KMS-11 (cell line): ENCODE data around the gene SLC25A4.

ENCODE experiments used
- H2AFZ ChIP-seq: fragments of 200-600 bp; sonication (generic); 2 replicates; pipeline ENCODE4 v1.6.1; 2016; ENCODE audit warnings: antibody characterized with exemption, mixed run types, low read depth
- H3K27ac ChIP-seq: fragments of 200-600 bp; sonication (generic); 2 replicates; pipeline ENCODE4 v1.6.1; 2016; ENCODE audit warnings: mild to moderate bottlenecking, mixed run types
- H3K27me3 ChIP-seq: fragments of 200-600 bp; sonication (generic); 2 replicates; pipeline ENCODE4 v1.6.1; 2017; ENCODE audit warnings: mild to moderate bottlenecking, low read depth, mixed run types, moderate library complexity; ENCODE audit not compliant: insufficient read depth
- H3K36me3 ChIP-seq: fragments of 200-600 bp; sonication (generic); 2 replicates; pipeline ENCODE4 v1.6.1; 2017; ENCODE audit warnings: mild to moderate bottlenecking, mixed run types; ENCODE audit not compliant: insufficient read depth
- H3K4me1 ChIP-seq: fragments of 200-600 bp; sonication (generic); 2 replicates; pipeline ENCODE4 v1.6.1; 2016; ENCODE audit warnings: mild to moderate bottlenecking, low read depth, mixed run types; ENCODE audit not compliant: poor library complexity, severe bottlenecking
- H3K4me2 ChIP-seq: fragments of 200-600 bp; sonication (generic); 2 replicates; pipeline ENCODE4 v1.7.0; 2016; ENCODE audit warnings: mild to moderate bottlenecking, mixed run types
- H3K4me3 ChIP-seq: fragments of 200-600 bp; sonication (generic); IDR thresholded peaks from 2 replicates; pipeline ENCODE4 v1.6.1; 2017; ENCODE audit warnings: low read depth, low read length, mixed read lengths; ENCODE audit not compliant: insufficient read depth
- H3K79me2 ChIP-seq: fragments of 200-600 bp; sonication (generic); 2 replicates; pipeline ENCODE4 v1.6.1; 2016; ENCODE audit warnings: low read depth, mixed run types; ENCODE audit not compliant: insufficient read depth
- H3K9ac ChIP-seq: fragments of 200-600 bp; sonication (generic); 2 replicates; pipeline ENCODE4 v1.6.1; 2016; ENCODE audit warnings: mild to moderate bottlenecking, mixed run types
- H4K20me1 ChIP-seq: fragments of 200-600 bp; sonication (generic); 2 replicates; pipeline ENCODE4 v1.6.1; 2016; ENCODE audit warnings: mild to moderate bottlenecking, mixed run types; ENCODE audit not compliant: insufficient read depth
- TF ChIP-seq, protein P1 (sequence below): fragments of 200-600 bp; sonication (generic); conservative IDR thresholded peaks from 2 replicates; pipeline ENCODE4 v1.6.1; 2017; ENCODE audit warnings: low read depth, mild to moderate bottlenecking, antibody characterized with exemption, low read length, moderate library complexity, mixed read lengths

SLC25A4 gene

GRCh38 chr4:185142912-185143600 is at the start of gene SLC25A4:
Gene SLC25A4, plus strand, starts transcription at chr4:185143266. Its CDS starts 107 bp downstream, at chr4:185143373.
- TF ChIP-seq, protein P1, sequence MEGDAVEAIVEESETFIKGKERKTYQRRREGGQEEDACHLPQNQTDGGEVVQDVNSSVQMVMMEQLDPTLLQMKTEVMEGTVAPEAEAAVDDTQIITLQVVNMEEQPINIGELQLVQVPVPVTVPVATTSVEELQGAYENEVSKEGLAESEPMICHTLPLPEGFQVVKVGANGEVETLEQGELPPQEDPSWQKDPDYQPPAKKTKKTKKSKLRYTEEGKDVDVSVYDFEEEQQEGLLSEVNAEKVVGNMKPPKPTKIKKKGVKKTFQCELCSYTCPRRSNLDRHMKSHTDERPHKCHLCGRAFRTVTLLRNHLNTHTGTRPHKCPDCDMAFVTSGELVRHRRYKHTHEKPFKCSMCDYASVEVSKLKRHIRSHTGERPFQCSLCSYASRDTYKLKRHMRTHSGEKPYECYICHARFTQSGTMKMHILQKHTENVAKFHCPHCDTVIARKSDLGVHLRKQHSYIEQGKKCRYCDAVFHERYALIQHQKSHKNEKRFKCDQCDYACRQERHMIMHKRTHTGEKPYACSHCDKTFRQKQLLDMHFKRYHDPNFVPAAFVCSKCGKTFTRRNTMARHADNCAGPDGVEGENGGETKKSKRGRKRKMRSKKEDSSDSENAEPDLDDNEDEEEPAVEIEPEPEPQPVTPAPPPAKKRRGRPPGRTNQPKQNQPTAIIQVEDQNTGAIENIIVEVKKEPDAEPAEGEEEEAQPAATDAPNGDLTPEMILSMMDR: peak; percentile 54
- peak within 1 kb of the TSS; percentile 18; the same call in 1 of the 2 replicates for H3K27ac ChIP-seq

DNA sequence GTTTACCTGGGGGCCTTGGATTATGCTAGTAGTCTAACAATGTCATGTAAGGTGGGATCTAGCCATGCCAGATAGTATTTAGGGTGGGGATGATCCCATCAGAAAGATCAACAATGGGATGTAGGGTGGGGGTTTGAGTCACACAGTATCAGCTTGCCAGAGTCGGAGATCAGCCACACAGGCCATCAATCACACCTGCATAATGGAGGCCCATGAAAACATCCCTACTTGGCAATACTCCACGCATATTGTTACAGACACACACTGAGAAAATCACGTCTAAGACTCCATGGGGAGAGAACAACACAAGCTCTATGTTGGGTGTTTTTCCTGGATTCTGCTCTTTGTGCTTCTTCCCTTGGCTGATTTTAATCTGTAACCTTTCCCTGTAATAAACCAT is 49.5 kb upstream of the SLC25A4 start:
- Histone ChIP-seq H3K79me2 (no peaks in the 10 kb centered on the region), H3K9ac (no peak overlapping the region), H4K20me1 (no peaks in the 10 kb centered on the region), H3K27me3 (no peaks in the 10 kb centered on the region), H3K4me3 (no peak overlapping the region), H3K27ac (no peak overlapping the region), H3K4me2 (no peak overlapping the region), H3K36me3 (no peaks in the 10 kb centered on the region), H2AFZ (no peak overlapping the region), H3K4me1 (peaks cover 4% of the 10 kb centered on the region)
- TF ChIP-seq, protein P1: no peak

More at GRCh38 chr4:185142912-185143600, at the start of gene SLC25A4:
- Histone ChIP-seq H4K20me1 (no peaks in the 10 kb centered on the region), H3K4me1 (peaks cover 18% of the 10 kb centered on the region), H3K4me3 (no peak within 1 kb of the TSS), H2AFZ (peak within 1 kb of the TSS; percentile 99), H3K4me2 (peak within 1 kb of the TSS; percentile 95), H3K27me3 (no peaks in the 10 kb centered on the region), H3K79me2 (peaks cover 4% of the 10 kb centered on the region; the same call in 1 of the 2 replicates), H3K9ac (peak within 1 kb of the TSS; percentile 56), H3K36me3 (no peaks in the 10 kb centered on the region)

DNA sequence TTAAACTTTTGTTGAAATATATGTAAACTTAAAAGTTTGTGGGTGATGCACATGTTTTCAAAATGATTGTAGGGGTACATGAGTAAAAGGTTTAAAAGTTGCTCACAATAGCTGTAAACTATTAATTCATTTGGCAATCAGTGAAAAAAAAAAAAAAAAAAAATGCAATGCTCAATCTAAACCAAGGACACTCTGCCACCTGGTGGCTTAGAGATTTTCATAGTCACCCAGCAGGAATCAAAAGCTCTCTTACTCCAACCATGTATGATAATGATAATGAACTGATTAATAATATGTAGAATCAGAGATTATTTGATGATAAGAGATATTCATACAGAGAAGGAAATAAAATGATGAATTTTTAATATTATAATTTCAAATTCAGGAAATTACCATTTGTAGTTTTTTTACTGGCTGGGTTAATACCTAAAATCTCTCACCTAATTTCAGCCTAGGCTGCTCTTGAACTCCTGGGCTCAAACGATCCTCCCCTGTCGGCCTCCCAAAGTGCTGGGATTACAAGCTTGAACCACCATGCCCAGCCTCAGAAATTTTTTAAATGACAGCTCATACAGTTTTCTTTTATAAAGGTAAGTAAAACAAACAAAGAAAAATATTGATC is 46.9 kb upstream of the SLC25A4 start:
- Histone ChIP-seq H4K20me1 (no peaks in the 10 kb centered on the region), H3K79me2 (no peaks in the 10 kb centered on the region), H2AFZ (no peak overlapping the region), H3K27ac (no peak overlapping the region), H3K27me3 (no peaks in the 10 kb centered on the region), H3K4me1 (peaks cover 4% of the 10 kb centered on the region), H3K4me3 (no peak overlapping the region), H3K9ac (no peak overlapping the region), H3K36me3 (no peaks in the 10 kb centered on the region), H3K4me2 (no peak overlapping the region)
- TF ChIP-seq, protein P1: peak; percentile 71

DNA sequence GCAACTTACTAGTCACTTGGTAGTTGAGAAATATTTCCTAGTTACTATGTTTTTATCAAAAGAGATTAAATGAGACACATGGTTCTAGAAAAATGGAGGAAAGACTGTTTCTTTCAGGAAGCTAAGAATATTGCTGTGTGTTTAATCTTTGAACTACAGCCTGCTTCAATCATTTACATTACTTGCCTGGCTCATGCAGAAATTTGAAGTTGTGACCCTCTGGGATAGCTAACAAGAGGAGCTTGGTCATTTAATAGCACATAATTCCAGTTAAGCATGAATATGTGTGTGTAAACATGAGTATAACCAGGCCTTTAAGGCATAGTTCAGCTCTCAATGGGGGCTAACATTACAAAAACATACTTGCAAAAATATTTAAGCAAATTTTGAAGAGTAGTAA is 44.6 kb upstream of the SLC25A4 start:
- TF ChIP-seq, protein P1: no peak
- no peak overlapping the region for H3K27ac ChIP-seq
- no peaks in the 10 kb centered on the region for H4K20me1 ChIP-seq

More for the DNA sequence above, 44.6 kb upstream of the SLC25A4 start:
- no peak overlapping the region for H3K4me2 ChIP-seq
- no peak overlapping the region for H3K4me3 ChIP-seq
- no peaks in the 10 kb centered on the region for H3K27me3 ChIP-seq
- H3K9ac ChIP-seq: no peak overlapping the region
- H3K36me3 ChIP-seq: no peaks in the 10 kb centered on the region
- no peaks in the 10 kb centered on the region for H3K79me2 ChIP-seq
- no peak overlapping the region for H2AFZ ChIP-seq
- H3K4me1 ChIP-seq: peaks cover 4% of the 10 kb centered on the region
